ENCODE results near the gene GSDMA. TPM values are rescaled to one million over a fixed set of nuclear protein-coding genes. Genes with fewer than 3 reads are reported as not detected.

GSDMA gene
- total and polyA plus RNA-seq, 10 of the 15 experiments (the other 5 are each of a cell fraction or from before 2014, with no cell fraction given): 0.04 to 0.11 TPM; not detected in 8

DNA sequence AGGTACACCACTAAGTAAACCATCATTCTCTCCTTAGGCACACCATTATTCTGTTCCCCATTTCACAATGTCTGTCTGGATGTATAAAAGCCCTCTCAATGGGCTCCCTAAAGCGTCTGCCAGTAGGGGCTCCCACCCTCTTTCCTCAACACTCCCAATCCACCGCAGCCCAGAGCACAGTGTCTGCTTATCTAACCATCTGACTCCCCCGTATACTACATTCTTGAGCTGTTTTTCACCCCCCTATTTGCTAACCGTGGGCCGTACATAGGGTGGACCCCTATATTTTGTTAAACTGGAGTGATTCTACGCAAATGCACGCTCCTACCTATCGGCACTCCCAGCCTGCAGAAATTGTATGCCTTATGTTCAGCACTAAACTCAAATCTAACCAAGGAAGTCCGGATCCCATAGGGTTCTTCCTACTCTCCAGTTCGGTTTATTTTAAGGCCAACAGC, 17.1 kb downstream of the GSDMA start:
- RAD21 ChIA-PET (ENCODE audit: unreplicated experiment): interaction anchor here (0.6 to 5.0 kb wide), 32 partner anchors 22 to 358 kb away, joined by 3 to 44 read pairs (median 4); partner anchors contain the start of genes IKZF3, LRRC3C, MED24 and NR1D1
- CTCF ChIA-PET: interaction anchor here (0.9 to 9.0 kb wide), 34 partner anchors 11 to 438 kb away, joined by 3 to 120 read pairs (median 4); partner anchors contain the start of genes CSF3, GSDMA, MIEN1 and NR1D1
- whole genome bisulfite sequencing (ENCODE audit: insufficient coverage, insufficient replicate concordance, low lambda C conversion rate, missing lambda C conversion rate): 0% methylated on average over 10 of the region's 10 CpGs
- FAIRE-seq (no peak), DNase-seq (ENCODE audit: low read depth, low spot score) (no peak), ATAC-seq (peak; percentile 44)
- peak overlapping the region; percentile 62 for H3K4me2 ChIP-seq (ENCODE audit: control insufficient read depth, insufficient read depth)
- SMC1A ChIA-PET (ENCODE audit: uncharacterized antibody, unreplicated experiment): interaction anchor here (0.6 to 6.0 kb wide), 18 partner anchors 12 to 360 kb away, joined by 3 to 38 read pairs (median 4); no protein-coding TSS in a partner anchor
- intact Hi-C loops (cut with micrococcal nuclease; ENCODE audit: unreplicated experiment): loop anchor here (1.0 to 5.0 kb wide), 6 partner anchors 21 to 358 kb away; partner anchors contain the start of genes LRRC3C and ORMDL3
- H3K9ac ChIP-seq (ENCODE audit: control insufficient read depth, insufficient read depth, low read length): peak overlapping the region; percentile 80
- peaks cover 6% of the 10 kb centered on the region for H3K4me1 ChIP-seq (ENCODE audit: control insufficient read depth, insufficient read depth, low read length)
- H2AFZ ChIP-seq (ENCODE audit: control insufficient read depth, low read depth, low read length): peak overlapping the region; percentile 96
- POLR2A ChIA-PET: interaction anchor here (0.6 to 2.1 kb wide), 12 partner anchors 11 to 178 kb away, joined by 3 to 20 read pairs (median 6); partner anchors contain the start of genes GSDMB and ORMDL3
- H3K27ac ChIP-seq (ENCODE audit: control insufficient read depth, insufficient read depth): peak overlapping the region; percentile 72
- no peaks in the 10 kb centered on the region; a peak in 1 of 4 replicates for H3K27me3 ChIP-seq (replicated peaks in 1 of 2; ENCODE audit: control insufficient read depth in 2 of 2, insufficient read depth in 2 of 2, low read length in 1 of 2)
- peak overlapping the region; percentile 66 for H3K4me3 ChIP-seq
- H3K36me3 ChIP-seq (ENCODE audit: control insufficient read depth in 2 of 2, insufficient read depth in 2 of 2, low read length in 1 of 2): peaks cover 7 to 8% of the 10 kb centered on the region in 2 experiments; a peak in 3 of 4 replicates
- TSS peak; percentile 68 for BruUV-seq (replicated peaks)
- H3K79me2 ChIP-seq (ENCODE audit: control insufficient read depth, insufficient read depth, low read length): peaks cover 34% of the 10 kb centered on the region
- H4K20me1 ChIP-seq (ENCODE audit: control insufficient read depth, insufficient read depth): no peaks in the 10 kb centered on the region
- in situ Hi-C loops (cut with MboI): loop anchor here (5.0 kb wide), 1 partner anchor 358 kb away; no protein-coding TSS in a partner anchor
- H3K9me3 ChIP-seq (replicated peaks; ENCODE audit: control insufficient read depth, insufficient read depth, low read length): no peaks in the 10 kb centered on the region
- TF ChIP-seq, protein P1, sequence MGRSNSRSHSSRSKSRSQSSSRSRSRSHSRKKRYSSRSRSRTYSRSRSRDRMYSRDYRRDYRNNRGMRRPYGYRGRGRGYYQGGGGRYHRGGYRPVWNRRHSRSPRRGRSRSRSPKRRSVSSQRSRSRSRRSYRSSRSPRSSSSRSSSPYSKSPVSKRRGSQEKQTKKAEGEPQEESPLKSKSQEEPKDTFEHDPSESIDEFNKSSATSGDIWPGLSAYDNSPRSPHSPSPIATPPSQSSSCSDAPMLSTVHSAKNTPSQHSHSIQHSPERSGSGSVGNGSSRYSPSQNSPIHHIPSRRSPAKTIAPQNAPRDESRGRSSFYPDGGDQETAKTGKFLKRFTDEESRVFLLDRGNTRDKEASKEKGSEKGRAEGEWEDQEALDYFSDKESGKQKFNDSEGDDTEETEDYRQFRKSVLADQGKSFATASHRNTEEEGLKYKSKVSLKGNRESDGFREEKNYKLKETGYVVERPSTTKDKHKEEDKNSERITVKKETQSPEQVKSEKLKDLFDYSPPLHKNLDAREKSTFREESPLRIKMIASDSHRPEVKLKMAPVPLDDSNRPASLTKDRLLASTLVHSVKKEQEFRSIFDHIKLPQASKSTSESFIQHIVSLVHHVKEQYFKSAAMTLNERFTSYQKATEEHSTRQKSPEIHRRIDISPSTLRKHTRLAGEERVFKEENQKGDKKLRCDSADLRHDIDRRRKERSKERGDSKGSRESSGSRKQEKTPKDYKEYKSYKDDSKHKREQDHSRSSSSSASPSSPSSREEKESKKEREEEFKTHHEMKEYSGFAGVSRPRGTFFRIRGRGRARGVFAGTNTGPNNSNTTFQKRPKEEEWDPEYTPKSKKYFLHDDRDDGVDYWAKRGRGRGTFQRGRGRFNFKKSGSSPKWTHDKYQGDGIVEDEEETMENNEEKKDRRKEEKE (IDR thresholded peaks at IDR 0.05): no peak
- TF ChIP-seq TCF3 (IDR thresholded peaks at IDR 0.05; ENCODE audit: borderline replicate concordance, insufficient read depth, low read depth, low read length) (no peak), SIX5 (IDR thresholded peaks at IDR 0.05; ENCODE audit: low read depth, low read length, severe bottlenecking) (no peak), POLR2A (IDR thresholded peaks at IDR 0.05; ENCODE audit: low read depth, low read length) (no peak), RB1 (IDR thresholded peaks at IDR 0.05; ENCODE audit: borderline replicate concordance) (0 out of 2 replicates have a peak, but pooled peaks have one; percentile 21), CEBPB (IDR thresholded peaks at IDR 0.05; ENCODE audit: borderline replicate concordance in 1 of 2, low read depth in 2 of 2, low read length in 2 of 2) (no peak), MEF2B (IDR thresholded peaks at IDR 0.05; ENCODE audit: partially characterized antibody, poor library complexity, severe bottlenecking) (no peak), NFYB (IDR thresholded peaks at IDR 0.05; ENCODE audit: insufficient read depth, low read depth, low read length) (no peak), BCL11A (IDR thresholded peaks at IDR 0.05; ENCODE audit: low read depth, low read length) (no peak), RBBP5 (conservative IDR thresholded peaks at IDR 0.05) (no peak), MTA2 (IDR thresholded peaks at IDR 0.05; ENCODE audit: low read depth) (no peak), EED (IDR thresholded peaks at IDR 0.05; ENCODE audit: low read depth) (no peak), BMI1 (IDR thresholded peaks at IDR 0.05; ENCODE audit: borderline replicate concordance) (no peak), NBN (IDR thresholded peaks at IDR 0.05) (no peak), STAT3 (IDR thresholded peaks at IDR 0.05; ENCODE audit: low read depth, low read length) (no peak), ZNF622 (IDR thresholded peaks at IDR 0.05) (no peak)
- TF ChIP-seq, protein P2, sequence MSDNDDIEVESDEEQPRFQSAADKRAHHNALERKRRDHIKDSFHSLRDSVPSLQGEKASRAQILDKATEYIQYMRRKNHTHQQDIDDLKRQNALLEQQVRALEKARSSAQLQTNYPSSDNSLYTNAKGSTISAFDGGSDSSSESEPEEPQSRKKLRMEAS (IDR thresholded peaks at IDR 0.05; ENCODE audit: low read depth, low read length): no peak; the same call in 1 of the 2 replicates
- TF ChIP-seq, protein P3, sequence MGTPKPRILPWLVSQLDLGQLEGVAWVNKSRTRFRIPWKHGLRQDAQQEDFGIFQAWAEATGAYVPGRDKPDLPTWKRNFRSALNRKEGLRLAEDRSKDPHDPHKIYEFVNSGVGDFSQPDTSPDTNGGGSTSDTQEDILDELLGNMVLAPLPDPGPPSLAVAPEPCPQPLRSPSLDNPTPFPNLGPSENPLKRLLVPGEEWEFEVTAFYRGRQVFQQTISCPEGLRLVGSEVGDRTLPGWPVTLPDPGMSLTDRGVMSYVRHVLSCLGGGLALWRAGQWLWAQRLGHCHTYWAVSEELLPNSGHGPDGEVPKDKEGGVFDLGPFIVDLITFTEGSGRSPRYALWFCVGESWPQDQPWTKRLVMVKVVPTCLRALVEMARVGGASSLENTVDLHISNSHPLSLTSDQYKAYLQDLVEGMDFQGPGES (IDR thresholded peaks at IDR 0.05): no peak
- TF ChIP-seq, protein P4, sequence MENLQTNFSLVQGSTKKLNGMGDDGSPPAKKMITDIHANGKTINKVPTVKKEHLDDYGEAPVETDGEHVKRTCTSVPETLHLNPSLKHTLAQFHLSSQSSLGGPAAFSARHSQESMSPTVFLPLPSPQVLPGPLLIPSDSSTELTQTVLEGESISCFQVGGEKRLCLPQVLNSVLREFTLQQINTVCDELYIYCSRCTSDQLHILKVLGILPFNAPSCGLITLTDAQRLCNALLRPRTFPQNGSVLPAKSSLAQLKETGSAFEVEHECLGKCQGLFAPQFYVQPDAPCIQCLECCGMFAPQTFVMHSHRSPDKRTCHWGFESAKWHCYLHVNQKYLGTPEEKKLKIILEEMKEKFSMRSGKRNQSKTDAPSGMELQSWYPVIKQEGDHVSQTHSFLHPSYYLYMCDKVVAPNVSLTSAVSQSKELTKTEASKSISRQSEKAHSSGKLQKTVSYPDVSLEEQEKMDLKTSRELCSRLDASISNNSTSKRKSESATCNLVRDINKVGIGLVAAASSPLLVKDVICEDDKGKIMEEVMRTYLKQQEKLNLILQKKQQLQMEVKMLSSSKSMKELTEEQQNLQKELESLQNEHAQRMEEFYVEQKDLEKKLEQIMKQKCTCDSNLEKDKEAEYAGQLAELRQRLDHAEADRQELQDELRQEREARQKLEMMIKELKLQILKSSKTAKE (IDR thresholded peaks at IDR 0.05; ENCODE audit: low read depth, poor library complexity, severe bottlenecking): no peak

Data from GM12878 (cell line).